ENCODE results near the gene GAB1.

- TF ChIP-seq, protein P1, sequence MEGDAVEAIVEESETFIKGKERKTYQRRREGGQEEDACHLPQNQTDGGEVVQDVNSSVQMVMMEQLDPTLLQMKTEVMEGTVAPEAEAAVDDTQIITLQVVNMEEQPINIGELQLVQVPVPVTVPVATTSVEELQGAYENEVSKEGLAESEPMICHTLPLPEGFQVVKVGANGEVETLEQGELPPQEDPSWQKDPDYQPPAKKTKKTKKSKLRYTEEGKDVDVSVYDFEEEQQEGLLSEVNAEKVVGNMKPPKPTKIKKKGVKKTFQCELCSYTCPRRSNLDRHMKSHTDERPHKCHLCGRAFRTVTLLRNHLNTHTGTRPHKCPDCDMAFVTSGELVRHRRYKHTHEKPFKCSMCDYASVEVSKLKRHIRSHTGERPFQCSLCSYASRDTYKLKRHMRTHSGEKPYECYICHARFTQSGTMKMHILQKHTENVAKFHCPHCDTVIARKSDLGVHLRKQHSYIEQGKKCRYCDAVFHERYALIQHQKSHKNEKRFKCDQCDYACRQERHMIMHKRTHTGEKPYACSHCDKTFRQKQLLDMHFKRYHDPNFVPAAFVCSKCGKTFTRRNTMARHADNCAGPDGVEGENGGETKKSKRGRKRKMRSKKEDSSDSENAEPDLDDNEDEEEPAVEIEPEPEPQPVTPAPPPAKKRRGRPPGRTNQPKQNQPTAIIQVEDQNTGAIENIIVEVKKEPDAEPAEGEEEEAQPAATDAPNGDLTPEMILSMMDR (IDR thresholded peaks at IDR 0.05), result no peak
- no peak for TF ChIP-seq POLR2A (IDR thresholded peaks at IDR 0.05)
Observed at GRCh38 chr4:143502231-143502630, 165.6 kb downstream of the GAB1 start.

Measured in ovary (tissue), 3 donors.